Measurements from ENCODE around the gene TMUB2.
"Not testable (repeated sequence)": the region's sequence is repeated elsewhere in the genome, so short reads cannot be mapped to it uniquely, and the experiment has no call there.

Gene TMUB2

DNA sequence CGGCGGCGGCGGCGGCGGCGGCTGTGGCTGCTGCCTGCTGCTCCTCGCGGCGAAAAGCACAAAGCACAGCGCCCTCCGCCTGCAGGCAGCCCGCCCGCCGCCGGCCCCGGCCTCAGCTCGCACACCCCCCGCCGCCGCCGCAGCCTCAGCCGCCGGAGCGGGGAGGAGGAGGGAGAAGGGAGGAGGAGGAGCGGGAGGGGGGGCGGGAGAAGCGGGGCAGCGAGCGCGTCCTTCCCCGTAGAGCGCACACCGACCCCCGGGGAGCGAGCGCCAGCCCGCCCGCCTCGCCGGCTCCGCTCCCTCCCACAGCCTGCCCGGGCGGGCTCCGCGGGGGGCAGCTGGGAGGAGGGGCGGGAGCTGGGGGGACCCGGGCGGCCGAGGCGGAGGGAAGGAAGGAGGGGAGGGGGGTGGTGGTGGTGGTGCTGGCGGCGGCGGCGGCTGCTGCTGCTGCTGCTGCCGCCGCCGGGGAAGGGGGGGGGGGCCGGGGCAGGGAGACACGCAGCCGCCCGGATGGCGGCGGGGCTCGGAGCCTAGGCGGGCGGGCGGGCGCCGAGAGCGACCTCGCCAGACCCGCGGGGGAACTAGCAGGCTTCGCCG lies 32.9 kb downstream of the TMUB2 start, which contains the start of gene UBTF:
Gene UBTF (minus strand): TSS at position 60 of the 597 bp plus-strand sequence. CDS start 1,446 bp downstream, outside the sequence.
- no peak for DNase-seq (ENCODE audit: low spot score)

- no peak for DNase-seq (ENCODE audit: low spot score)
Observed at GRCh38 chr17:44220213-44221083, 33.7 kb downstream of the TMUB2 start.

DNA sequence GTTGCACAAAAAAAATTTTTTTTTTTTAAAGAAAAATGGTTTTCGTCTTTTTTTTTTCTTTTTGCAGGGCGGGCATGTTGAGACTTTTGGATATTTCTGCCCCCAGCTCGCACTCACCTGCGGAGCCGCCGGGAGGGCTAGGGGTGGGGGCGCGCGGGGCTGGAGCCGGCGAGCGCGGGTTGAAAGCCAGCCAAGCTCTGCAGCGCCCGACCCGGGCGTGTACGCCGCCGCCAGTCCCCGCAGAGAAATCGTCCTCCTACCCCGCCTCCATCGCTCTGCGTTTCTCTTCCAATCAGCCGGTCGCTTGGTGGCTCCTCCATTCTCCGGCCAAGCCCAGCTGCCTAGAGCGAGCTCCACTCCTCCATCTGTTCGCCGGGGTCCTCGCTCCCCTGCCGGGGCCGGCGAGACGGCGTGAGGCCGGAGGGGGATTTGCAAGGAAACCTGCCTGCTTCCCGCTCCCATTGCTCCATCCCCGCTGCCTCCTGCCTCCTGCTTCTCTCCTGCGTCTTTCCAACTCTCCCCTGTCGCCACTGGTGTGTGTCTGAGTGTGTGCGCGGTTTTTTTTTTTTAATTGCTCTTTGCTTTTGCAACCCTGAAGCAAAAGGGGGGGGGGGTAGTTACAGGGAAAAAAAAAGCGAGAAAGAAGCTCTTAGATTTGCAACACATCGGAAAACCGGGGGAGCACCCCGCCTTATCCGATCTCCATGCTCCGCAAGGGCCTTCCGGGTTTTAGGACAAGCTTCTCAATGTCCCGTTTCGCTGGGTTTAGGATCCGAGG lies 34.5 kb downstream of the TMUB2 start:
- peak; percentile 77 for DNase-seq (ENCODE audit: low spot score)

DNA sequence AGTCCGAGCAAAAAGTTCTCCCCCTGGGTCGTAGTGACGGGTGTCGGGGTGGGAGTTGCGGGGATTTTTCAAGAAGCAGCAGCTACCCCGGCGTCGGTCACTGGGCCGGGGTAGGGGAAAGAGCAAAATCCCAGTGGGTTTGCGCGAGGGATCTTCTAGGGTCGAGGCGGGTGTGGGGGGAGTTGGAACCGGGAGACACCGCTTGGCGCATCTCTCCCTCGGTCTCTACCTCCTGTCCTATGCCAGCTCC lies 35.0 kb downstream of the TMUB2 start:
- DNase-seq (ENCODE audit: low spot score), result no peak

DNA sequence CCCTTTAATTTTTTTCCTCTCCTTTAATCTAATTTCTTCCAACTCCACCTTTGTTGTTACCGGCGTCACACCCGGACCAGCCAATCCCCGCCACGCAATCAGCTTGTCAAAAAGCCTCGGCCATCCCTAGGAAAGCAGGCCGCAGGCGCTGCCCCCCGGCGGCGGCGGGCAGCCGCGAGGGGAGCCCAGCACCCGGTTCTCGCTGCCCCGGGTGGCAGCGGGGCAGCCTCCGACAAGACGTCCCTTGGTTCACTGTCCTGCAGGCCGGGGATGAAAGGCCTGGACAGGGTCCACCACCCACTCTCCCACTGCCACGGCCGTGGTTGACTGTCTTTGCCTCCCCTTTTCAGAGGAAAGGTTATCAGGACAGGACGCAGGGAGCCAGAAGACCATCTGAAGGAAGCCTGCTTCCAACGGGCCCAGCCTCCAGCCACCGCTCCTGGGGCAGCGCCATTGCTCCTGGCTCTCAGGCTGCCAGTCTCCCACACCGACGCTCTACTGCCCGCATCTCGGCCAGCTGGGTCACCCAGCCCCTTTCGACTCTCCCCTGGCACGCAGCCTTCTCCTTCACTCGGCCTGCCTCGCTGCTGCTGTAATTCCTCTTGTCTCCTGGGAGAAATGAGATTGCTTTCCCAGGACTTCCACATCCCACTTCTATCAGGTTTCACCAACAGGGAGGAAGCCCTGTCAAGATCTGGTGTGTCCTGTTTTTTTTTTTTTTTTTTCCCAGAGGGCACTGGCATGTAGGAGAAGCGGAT lies 35.5 kb downstream of the TMUB2 start:
- DNase-seq (ENCODE audit: low spot score), result peak; percentile 90

- DNase-seq (ENCODE audit: low spot score), result no peak
Observed at GRCh38 chr17:44223541-44224071, 36.8 kb downstream of the TMUB2 start.

- DNase-seq (ENCODE audit: low spot score), result no peak
Observed at GRCh38 chr17:44229090-44229489, 42.3 kb downstream of the TMUB2 start.

- DNase-seq (ENCODE audit: low spot score), result no peak
Observed at GRCh38 chr17:44230140-44230539, 43.4 kb downstream of the TMUB2 start.

DNA sequence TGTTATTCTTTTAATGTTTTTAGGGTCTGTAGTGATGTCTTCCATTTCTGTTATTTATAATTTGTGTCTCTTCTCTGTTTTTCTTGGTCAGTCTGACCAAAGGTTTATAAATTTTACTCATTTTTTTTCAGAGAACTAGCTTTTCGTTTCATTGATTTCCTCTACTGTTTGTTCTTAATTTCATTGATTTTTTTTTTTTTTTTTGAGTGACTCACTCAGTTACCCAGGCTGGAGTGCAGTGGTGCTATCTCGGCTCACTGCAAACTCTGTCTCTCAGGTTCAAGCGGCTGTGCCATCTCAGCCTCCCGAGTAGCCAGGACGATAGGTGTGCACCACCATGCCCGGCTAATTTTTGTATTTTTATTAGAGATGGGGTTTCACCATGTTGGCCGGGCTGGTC lies 45.3 kb downstream of the TMUB2 start:
- no peak for DNase-seq (ENCODE audit: low spot score)

DNA sequence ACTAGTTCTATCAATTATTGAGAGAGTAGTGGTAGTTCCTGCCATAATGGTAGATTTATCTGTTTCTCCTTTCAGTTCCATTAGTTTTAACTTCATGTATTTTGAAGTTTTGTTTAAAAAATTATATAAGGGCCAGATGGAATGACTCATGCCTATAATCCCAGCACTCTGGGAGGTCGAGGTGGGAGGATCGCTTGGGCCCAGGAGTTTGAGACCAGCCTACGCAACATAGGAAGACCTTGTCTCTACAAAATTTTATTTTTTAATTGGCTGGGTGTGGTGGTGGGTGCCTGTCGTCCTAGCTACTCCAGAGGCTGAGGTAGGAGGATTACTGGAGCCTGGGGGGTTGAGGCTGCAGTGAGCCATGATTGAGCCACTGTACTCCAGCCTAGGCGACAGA lies 46.8 kb downstream of the TMUB2 start:
- DNase-seq (ENCODE audit: low spot score), result no peak

DNA sequence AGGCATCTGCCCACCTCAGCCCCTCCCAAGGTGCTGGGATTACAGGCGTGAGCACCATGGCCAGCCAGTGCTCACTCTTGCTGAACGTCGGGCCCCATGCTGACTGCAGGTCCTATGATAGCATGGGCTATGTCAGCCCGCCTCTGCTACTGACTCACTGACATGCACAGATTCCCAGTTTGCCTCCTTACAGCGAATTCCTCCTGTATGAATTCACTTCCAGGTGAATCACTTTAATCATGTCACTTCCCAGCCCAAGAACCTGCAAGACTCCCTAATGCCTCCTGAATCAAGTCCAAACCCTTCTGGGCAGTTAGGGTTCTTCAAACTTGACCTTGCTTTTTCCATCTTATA lies 48.8 kb downstream of the TMUB2 start:
- no peak for DNase-seq (ENCODE audit: low spot score)

GRCh38 chr17:44236444-44236991 lies 49.7 kb downstream of the TMUB2 start:
- DNase-seq (ENCODE audit: low spot score), result no peak

DNA sequence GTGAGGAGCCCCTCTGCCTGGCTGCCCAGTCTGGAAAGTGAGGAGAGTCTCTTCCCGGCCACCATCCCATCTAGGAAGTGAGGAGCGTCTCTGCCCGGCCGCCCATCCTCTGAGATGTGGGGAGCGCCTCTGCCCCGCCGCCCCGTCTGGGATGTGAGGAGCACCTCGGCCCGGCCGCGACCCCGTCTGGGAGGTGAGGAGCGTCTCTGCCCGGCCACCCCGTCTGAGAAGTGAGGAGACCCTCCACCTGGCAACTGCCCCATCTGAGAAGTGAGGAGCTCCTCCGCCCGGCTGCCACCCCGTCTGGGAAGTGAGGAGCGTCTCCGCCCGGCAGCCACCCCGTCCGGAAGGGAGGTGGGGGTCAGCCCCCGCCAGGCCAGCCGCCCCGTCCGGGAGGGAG lies 51.1 kb downstream of the TMUB2 start:
- not testable (repeated sequence) for DNase-seq (ENCODE audit: low spot score)

GRCh38 chr17:44241106-44241624 lies 54.4 kb downstream of the TMUB2 start:
- DNase-seq (ENCODE audit: low spot score), result peak; percentile 53
